ENCODE results near the gene GRK1. TPM values are rescaled to one million over a fixed set of nuclear protein-coding genes. Genes with fewer than 3 reads are reported as not detected.

The GRK1 gene
- total and polyA plus RNA-seq, 2 of the 13 experiments (the other 11 are each of a cell fraction or from before 2014, with no cell fraction given) = 0.07 to 0.12 TPM

- BruUV-seq (replicated peaks) = no TSS peak
- no peak for DNase-seq (ENCODE audit: low spot score)
- H3K9me3 ChIP-seq (ENCODE audit: low read length) = no peaks in the 10 kb centered on the region
- CTCF ChIA-PET (ENCODE audit: low intra/inter-chr PET ratio, low total read pairs) = no interaction called here
- WGBS (ENCODE audit: low lambda C conversion rate) = 98% methylated on average over 24 of the region's 27 CpGs
- H3K27ac ChIP-seq (ENCODE audit: extremely low read length, insufficient read depth, low read length) = no peak overlapping the region
- H3K79me2 ChIP-seq (ENCODE audit: insufficient read depth, low read length) = no peaks in the 10 kb centered on the region
- in situ Hi-C loops (cut with HindIII; ENCODE audit: extremely low pct_ligation_motif_present, low pct_unique_long_range_greater_than_20kb) (no loop called here), intact Hi-C loops (cut with micrococcal nuclease; ENCODE audit: unreplicated experiment) (no loop called here)
- H2AFZ ChIP-seq (ENCODE audit: low read length) = no peak overlapping the region
- H3K4me3 ChIP-seq (replicated peaks in 1 of 3; ENCODE audit: insufficient read depth in 1 of 3, low read depth in 2 of 3, low read length in 3 of 3) = no peak overlapping the region
- H4K20me1 ChIP-seq (ENCODE audit: insufficient read depth, low read length) = no peaks in the 10 kb centered on the region
- no peaks in the 10 kb centered on the region for H3K27me3 ChIP-seq (ENCODE audit: control insufficient read depth in 1 of 2, insufficient read depth in 2 of 2, low read length in 2 of 2)
- H3K4me2 ChIP-seq (ENCODE audit: low read depth, low read length) = no peak overlapping the region
- no peak for TF ChIP-seq SRY (CRISPR knock-in tag; IDR thresholded peaks at IDR 0.05)
- no peaks in the 10 kb centered on the region for H3K4me1 ChIP-seq (ENCODE audit: insufficient read depth, low read length)
- no peak for ATAC-seq
- peaks cover 23 to 61% of the 10 kb centered on the region in 2 experiments for H3K36me3 ChIP-seq (replicated peaks in 1 of 2; ENCODE audit: control insufficient read depth in 1 of 2, insufficient read depth in 2 of 2, low read length in 2 of 2)
- POLR2A ChIA-PET = no interaction called here
- H3K9ac ChIP-seq (ENCODE audit: insufficient read depth, low read depth, low read length) = no peak overlapping the region
- FAIRE-seq = no peak
These were observed 27.3 kb upstream of the GRK1 start for GRCh38 chr13:113639616-113640262.

GRCh38 chr13:113641426-113641825 is 25.6 kb upstream of the GRK1 start:
- in situ Hi-C loops (cut with HindIII; ENCODE audit: extremely low pct_ligation_motif_present, low pct_unique_long_range_greater_than_20kb) = no loop called here
- BruUV-seq (replicated peaks) = no TSS peak
- no peak for ATAC-seq
- Histone ChIP-seq H3K9ac (ENCODE audit: insufficient read depth, low read depth, low read length) (no peak overlapping the region), H3K27me3 (ENCODE audit: control insufficient read depth in 1 of 2, insufficient read depth in 2 of 2, low read length in 2 of 2) (no peaks in the 10 kb centered on the region), H3K9me3 (ENCODE audit: low read length) (no peaks in the 10 kb centered on the region), H3K4me3 (replicated peaks in 1 of 3; ENCODE audit: insufficient read depth in 1 of 3, low read depth in 2 of 3, low read length in 3 of 3) (no peak overlapping the region), H4K20me1 (ENCODE audit: insufficient read depth, low read length) (no peaks in the 10 kb centered on the region), H3K4me1 (ENCODE audit: insufficient read depth, low read length) (no peaks in the 10 kb centered on the region), H2AFZ (ENCODE audit: low read length) (no peak overlapping the region), H3K27ac (ENCODE audit: extremely low read length, insufficient read depth, low read length) (no peak overlapping the region), H3K36me3 (replicated peaks in 1 of 2; ENCODE audit: control insufficient read depth in 1 of 2, insufficient read depth in 2 of 2, low read length in 2 of 2) (peaks cover 13 to 45% of the 10 kb centered on the region in 2 experiments), H3K79me2 (ENCODE audit: insufficient read depth, low read length) (no peaks in the 10 kb centered on the region), H3K4me2 (ENCODE audit: low read depth, low read length) (no peak overlapping the region)
- ChIA-PET CTCF (ENCODE audit: low intra/inter-chr PET ratio, low total read pairs) (no interaction called here), POLR2A (no interaction called here)
- WGBS (ENCODE audit: low lambda C conversion rate) = 97% methylated on average over 7 of the region's 7 CpGs
- FAIRE-seq = no peak
- no peak for TF ChIP-seq TAF1 (CRISPR knock-in tag; IDR thresholded peaks at IDR 0.05)
- TF ChIP-seq FOXJ3 (CRISPR knock-in tag; IDR thresholded peaks at IDR 0.05; ENCODE audit: borderline replicate concordance) = no peak
- no peak for TF ChIP-seq KLF11 (CRISPR knock-in tag; IDR thresholded peaks at IDR 0.05)
- TF ChIP-seq ZNF839 (CRISPR knock-in tag; IDR thresholded peaks at IDR 0.05; ENCODE audit: borderline replicate concordance) = no peak
- no peak for TF ChIP-seq ZBTB44 (CRISPR knock-in tag; IDR thresholded peaks at IDR 0.05)
- TF ChIP-seq SETDB1 (CRISPR knock-in tag; IDR thresholded peaks at IDR 0.05; ENCODE audit: borderline replicate concordance) = no peak
- TF ChIP-seq KDM2A (CRISPR knock-in tag; IDR thresholded peaks at IDR 0.05; ENCODE audit: borderline replicate concordance, low read depth) = no peak
- no peak for TF ChIP-seq SOX6 (IDR thresholded peaks at IDR 0.05)
- no peak for TF ChIP-seq SOX6 (CRISPR knock-in tag; IDR thresholded peaks at IDR 0.05)
- intact Hi-C loops (cut with micrococcal nuclease; ENCODE audit: unreplicated experiment) = no loop called here
- DNase-seq (ENCODE audit: low spot score) = no peak

Data from HepG2 (cell line).